Inflammatory macrophage treated with lipopolysaccharide for 1 hour (primary cell): ENCODE results near the gene SLC27A2.

Experiments used
- DNase-seq, 2 donors: peaks; one replicate each; pipeline ENCODE4 v3.0.0-alpha.2; 2020 to 2022

The SLC27A2 gene

DNA sequence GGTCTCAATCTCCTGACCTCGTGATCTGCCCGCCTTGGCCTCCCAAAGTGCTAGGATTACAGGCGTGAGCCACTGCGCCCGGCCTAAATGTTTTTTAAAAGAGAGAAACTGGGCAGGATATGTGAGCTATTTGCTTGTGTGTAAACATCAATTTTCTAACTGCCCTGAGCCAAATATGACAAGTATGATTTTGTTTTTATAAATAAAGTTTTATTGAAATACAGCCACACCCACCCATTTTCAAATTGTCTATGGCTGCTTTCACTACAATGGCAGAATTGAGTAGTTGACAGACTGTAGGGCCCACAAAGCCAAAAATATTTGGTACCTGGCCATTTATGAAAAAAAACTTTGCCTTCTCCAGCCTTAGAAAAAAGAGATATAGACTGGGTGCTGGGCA lies 99.4 kb downstream of the SLC27A2 start:
- no peak for DNase-seq
